Left renal cortex interstitium (tissue), 4 donors: ENCODE results near the gene COX20. TPM values are rescaled to one million over a fixed set of nuclear protein-coding genes. Genes with fewer than 3 reads are reported as not detected.
"Not testable (repeated sequence)": the region's sequence is repeated elsewhere in the genome, so short reads cannot be mapped to it uniquely, and the experiment has no call there.

Experiments used
- DNase-seq, 4 donors: peaks; one replicate each; pipeline ENCODE4 v3.0.0-alpha.2; 2013; ENCODE audit warnings: low read depth in 4 of 4, low spot score in 2 of 4, missing footprints in 1 of 4
- polyA plus RNA-seq, 4 donors: library from polyadenylated mRNA; unstranded; fragments of 120-200 nt; gene quantifications; one replicate each; pipeline ENCODE4 v1.2.1, GENCODE V29; 2013; ENCODE audit not compliant: insufficient read length in 4 of 4

Gene COX20
- polyA plus RNA-seq, result 100 to 1,000 TPM; 106 to 130 (median 112) TPM

- peak in 3 of 4 donors; percentile 91 for DNase-seq
These were observed at the start of gene COX20 for GRCh38 chr1:244835276-244836134. COX20 (plus strand) TSS chr1:244835658; CDS start chr1:244835715, 57 bp downstream.

GRCh38 chr1:244788493-244789275, 46.8 kb upstream of the COX20 start:
- no peak for DNase-seq

GRCh38 chr1:244789276-244789580, 46.2 kb upstream of the COX20 start:
- no peak for DNase-seq

- no peak for DNase-seq
These were observed 45.7 kb upstream of the COX20 start for GRCh38 chr1:244789731-244790130.

GRCh38 chr1:244791061-244791460, 44.4 kb upstream of the COX20 start:
- no peak for DNase-seq

- DNase-seq, result no peak
These were observed 43.1 kb upstream of the COX20 start for GRCh38 chr1:244792188-244792850.

GRCh38 chr1:244794071-244794470, 41.4 kb upstream of the COX20 start:
- DNase-seq, result no peak

- DNase-seq, result not testable (repeated sequence)
These were observed 40.9 kb upstream of the COX20 start for GRCh38 chr1:244794516-244794915.

GRCh38 chr1:244796719-244797406, 38.6 kb upstream of the COX20 start:
- peak; percentile 29 to 57 (median 47) for DNase-seq

- DNase-seq, result no peak
These were observed 34.6 kb upstream of the COX20 start for GRCh38 chr1:244800821-244801220.

GRCh38 chr1:244801246-244801645, 34.2 kb upstream of the COX20 start:
- no peak for DNase-seq

GRCh38 chr1:244802041-244802440, 33.4 kb upstream of the COX20 start:
- no peak for DNase-seq

- DNase-seq, result no peak
These were observed 32.8 kb upstream of the COX20 start for GRCh38 chr1:244802556-244803239.

GRCh38 chr1:244804841-244805240, 30.6 kb upstream of the COX20 start:
- DNase-seq, result no peak

GRCh38 chr1:244807138-244807537, 28.3 kb upstream of the COX20 start:
- no peak for DNase-seq

GRCh38 chr1:244810221-244810620, 25.2 kb upstream of the COX20 start:
- no peak for DNase-seq

GRCh38 chr1:244813327-244813726, 22.1 kb upstream of the COX20 start:
- DNase-seq, result no peak

GRCh38 chr1:244815600-244816099, 19.8 kb upstream of the COX20 start:
- no peak for DNase-seq

- no peak for DNase-seq
These were observed 18.0 kb upstream of the COX20 start for GRCh38 chr1:244817415-244817894.

- DNase-seq, result no peak
These were observed 15.3 kb upstream of the COX20 start for GRCh38 chr1:244820131-244820530.
